ENCODE data around the gene CHCHD6.
A peak's percentile ranks its signal among the peaks of the same experiment; 100 is the strongest.

CHCHD6 gene

GRCh38 chr3:126745760-126746394 lies 41.8 kb downstream of the CHCHD6 start:
- peak; percentile 35 for DNase-seq

- no peak for DNase-seq
Measured at GRCh38 chr3:126746395-126747177, 42.5 kb downstream of the CHCHD6 start.

GRCh38 chr3:126747768-126748167 lies 43.7 kb downstream of the CHCHD6 start:
- no peak for DNase-seq

GRCh38 chr3:126748701-126749546 lies 44.9 kb downstream of the CHCHD6 start:
- DNase-seq: no peak

- DNase-seq: no peak
Measured at GRCh38 chr3:126749547-126749875, 45.5 kb downstream of the CHCHD6 start.

GRCh38 chr3:126749931-126750755 lies 46.1 kb downstream of the CHCHD6 start:
- no peak for DNase-seq

- DNase-seq: no peak
Measured at GRCh38 chr3:126750756-126751121, 46.7 kb downstream of the CHCHD6 start.

GRCh38 chr3:126751611-126752302 lies 47.7 kb downstream of the CHCHD6 start:
- no peak for DNase-seq

- DNase-seq: peak; percentile 42
Measured at GRCh38 chr3:126752303-126753190, 48.5 kb downstream of the CHCHD6 start.

- DNase-seq: no peak
Measured at GRCh38 chr3:126753191-126754160, 49.4 kb downstream of the CHCHD6 start.

GRCh38 chr3:126755866-126756265 lies 51.8 kb downstream of the CHCHD6 start:
- no peak for DNase-seq

- DNase-seq: no peak
Measured at GRCh38 chr3:126758026-126758425, 54.0 kb downstream of the CHCHD6 start.

- no peak for DNase-seq
Measured at GRCh38 chr3:126758882-126759281, 54.8 kb downstream of the CHCHD6 start.

- DNase-seq: no peak
Measured at GRCh38 chr3:126760541-126760940, 56.5 kb downstream of the CHCHD6 start.

- no peak for DNase-seq
Measured at GRCh38 chr3:126763035-126763434, 59.0 kb downstream of the CHCHD6 start.

GRCh38 chr3:126765187-126766069 lies 61.4 kb downstream of the CHCHD6 start:
- no peak for DNase-seq

- no peak for DNase-seq
Measured at GRCh38 chr3:126766653-126767052, 62.6 kb downstream of the CHCHD6 start.

GRCh38 chr3:126768903-126769302 lies 64.9 kb downstream of the CHCHD6 start:
- DNase-seq: no peak

GRCh38 chr3:126770096-126770495 lies 66.1 kb downstream of the CHCHD6 start:
- no peak for DNase-seq

Measured in NCI-H2029 (cell line).